Femur (tissue), 1 donor: Measurements from ENCODE around the gene EPHA3.

ENCODE experiments used
- DNase-seq: peaks from one replicate; pipeline ENCODE4 v3.0.0-alpha.2; 2017

The EPHA3 gene

GRCh38 chr3:89368846-89369245 is 261.4 kb downstream of the EPHA3 start:
- DNase-seq = no peak

DNA sequence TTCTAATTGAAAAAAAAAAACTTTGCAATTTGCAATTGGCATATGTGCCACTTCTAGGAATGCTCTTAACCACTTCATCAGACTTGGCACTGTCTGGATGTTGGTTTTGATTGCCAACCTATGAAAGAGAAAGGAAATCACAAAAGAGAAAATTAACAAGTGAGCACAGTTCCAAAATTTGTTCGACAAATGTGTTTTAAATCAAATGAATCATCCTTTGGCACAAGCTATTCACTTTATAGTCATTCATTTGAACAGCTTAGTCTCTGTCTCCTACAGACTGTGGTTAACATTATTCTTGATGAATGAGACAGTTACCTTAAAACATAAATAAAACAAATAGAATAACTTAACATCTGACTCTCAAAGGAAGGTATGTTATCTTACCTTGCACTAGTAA is 265.0 kb downstream of the EPHA3 start:
- DNase-seq = no peak

GRCh38 chr3:89373434-89373833 is 266.0 kb downstream of the EPHA3 start:
- no peak for DNase-seq

DNA sequence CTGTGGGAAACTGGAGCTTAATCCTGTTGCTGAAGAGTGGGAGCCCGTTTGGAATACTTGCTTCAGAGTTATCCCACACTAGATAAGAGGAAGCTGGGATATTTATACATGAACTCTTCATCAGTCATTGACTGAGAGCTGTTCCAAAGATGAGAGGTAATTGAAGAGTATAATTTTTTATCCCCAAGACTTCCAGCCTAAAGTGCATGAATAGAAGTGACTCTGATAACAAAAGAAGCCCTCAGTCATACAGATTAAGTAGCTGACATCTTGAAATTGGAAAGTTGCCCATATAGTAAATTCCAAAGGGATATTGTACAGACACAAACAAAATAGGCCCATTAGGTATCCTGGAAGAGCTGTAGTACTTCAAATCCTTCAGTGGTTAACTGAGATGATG is 268.0 kb downstream of the EPHA3 start:
- DNase-seq = no peak

GRCh38 chr3:89380016-89380415 is 272.6 kb downstream of the EPHA3 start:
- DNase-seq = no peak

DNA sequence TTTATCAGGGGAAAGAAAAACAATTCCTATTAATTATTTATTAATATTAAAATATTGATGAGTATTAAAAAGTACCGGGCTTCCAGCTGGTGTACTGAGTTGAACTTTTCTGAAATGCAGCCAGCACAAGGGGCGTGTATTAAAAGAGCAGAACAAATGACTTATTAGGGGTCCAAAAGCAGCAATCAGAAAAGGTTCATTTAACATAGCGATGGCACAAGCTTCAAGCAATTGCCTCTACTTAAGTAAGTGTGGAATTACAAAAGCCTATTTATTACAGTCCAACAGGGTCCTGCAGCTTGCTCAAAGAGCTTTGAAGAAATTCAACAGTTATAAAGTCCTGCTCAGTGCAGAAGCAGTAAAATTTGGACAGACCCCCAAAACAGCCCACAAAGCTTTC is 285.6 kb downstream of the EPHA3 start:
- no peak for DNase-seq

DNA sequence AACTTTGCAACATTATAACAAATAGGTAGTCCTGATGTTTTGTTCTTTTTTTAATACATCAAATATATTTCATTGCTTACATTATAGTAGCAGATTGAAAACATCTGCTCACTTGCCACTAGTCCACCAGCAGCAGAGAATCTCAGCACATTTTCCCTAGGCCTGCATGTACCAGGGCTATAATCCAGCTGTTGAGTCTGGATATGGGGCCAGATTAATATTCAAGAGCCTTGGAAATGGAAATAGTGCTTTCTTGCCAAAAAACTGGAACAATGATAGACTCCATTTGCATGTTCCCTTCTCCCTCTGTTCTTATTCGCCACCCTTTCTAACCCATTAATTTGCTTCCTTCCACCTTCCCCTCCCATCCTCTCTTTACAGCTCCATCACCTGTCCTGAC is 288.0 kb downstream of the EPHA3 start:
- no peak for DNase-seq

GRCh38 chr3:89395996-89396395 is 288.6 kb downstream of the EPHA3 start:
- DNase-seq = no peak

DNA sequence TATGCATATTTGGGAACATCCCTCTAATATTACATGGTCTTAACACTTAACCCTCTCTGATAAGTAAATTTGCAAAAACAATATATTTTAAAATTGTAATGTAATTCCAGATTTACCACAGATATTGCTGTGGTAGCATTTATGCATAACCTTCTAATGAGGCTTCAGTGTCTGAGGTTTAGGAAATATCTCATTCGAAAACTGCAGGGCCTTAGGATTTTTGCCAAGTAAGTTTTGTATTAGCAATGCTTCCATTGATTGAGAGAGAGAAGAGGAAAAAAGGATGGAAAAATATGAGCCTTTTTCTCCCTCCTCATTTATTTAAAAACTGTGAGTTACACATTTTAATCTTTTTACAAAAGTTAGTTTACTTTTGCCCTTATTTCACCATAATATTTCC is 294.6 kb downstream of the EPHA3 start:
- no peak for DNase-seq

GRCh38 chr3:89405176-89405575 is 297.8 kb downstream of the EPHA3 start:
- DNase-seq = no peak

- DNase-seq = no peak
These were observed 298.2 kb downstream of the EPHA3 start for GRCh38 chr3:89405593-89405992.

DNA sequence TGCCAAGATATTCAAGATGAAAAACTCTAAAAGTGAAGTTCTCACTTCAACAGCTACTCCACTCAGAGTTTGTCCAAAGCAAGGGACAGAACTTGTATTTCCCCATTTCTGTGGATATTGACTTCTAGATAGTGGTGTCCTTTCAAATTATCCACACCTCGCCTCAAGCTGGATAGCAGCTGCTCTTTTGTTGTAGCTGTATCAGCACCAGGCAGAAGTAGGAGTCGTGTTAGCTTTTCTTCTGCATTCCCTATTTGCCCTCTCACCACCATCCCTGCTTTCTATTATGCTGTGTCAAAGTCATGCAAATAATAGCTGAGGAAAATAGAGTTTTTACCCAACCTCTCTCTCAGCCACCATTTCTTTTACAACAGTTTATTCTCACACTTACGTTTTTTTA is 303.8 kb downstream of the EPHA3 start:
- DNase-seq = no peak

DNA sequence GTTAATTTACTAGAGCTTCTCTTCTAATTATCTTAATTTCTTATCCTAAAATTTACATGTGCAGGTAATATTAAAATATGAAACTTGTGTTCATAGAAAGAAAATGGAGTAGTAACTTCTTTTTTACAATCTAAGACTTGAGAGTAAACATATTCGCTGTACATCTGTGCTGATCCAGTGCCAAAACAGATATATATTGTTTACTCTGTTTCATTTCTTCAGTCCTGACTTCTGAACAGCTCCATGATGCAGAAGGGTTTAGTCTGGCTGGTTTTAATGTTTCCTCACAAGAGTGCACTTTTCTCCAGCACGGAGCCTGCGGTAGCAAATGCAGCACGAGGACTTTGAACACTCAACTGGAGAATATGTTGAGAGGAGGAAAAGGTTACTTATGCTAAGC is 306.8 kb downstream of the EPHA3 start:
- no peak for DNase-seq

- DNase-seq = peak; percentile 19
These were observed 312.3 kb downstream of the EPHA3 start for GRCh38 chr3:89419647-89420241.

DNA sequence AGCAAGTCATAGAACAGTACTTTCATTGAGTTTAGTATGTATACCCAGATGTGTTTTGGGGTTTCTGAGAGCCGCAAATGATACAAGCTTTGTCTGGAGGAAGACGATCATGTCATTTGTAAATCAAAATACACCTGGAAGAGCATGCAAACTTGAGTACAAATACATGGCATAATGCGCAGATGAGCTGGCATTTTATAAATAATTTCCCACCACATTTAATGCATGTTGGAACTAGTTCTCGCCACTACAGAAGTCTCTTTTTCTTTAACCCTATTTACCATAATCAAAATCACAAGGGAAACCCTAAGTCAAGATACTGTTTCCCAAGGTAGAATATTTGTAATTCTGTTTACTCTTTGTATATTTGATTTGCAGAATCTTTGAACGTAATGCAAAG is 318.6 kb downstream of the EPHA3 start:
- DNase-seq = no peak

DNA sequence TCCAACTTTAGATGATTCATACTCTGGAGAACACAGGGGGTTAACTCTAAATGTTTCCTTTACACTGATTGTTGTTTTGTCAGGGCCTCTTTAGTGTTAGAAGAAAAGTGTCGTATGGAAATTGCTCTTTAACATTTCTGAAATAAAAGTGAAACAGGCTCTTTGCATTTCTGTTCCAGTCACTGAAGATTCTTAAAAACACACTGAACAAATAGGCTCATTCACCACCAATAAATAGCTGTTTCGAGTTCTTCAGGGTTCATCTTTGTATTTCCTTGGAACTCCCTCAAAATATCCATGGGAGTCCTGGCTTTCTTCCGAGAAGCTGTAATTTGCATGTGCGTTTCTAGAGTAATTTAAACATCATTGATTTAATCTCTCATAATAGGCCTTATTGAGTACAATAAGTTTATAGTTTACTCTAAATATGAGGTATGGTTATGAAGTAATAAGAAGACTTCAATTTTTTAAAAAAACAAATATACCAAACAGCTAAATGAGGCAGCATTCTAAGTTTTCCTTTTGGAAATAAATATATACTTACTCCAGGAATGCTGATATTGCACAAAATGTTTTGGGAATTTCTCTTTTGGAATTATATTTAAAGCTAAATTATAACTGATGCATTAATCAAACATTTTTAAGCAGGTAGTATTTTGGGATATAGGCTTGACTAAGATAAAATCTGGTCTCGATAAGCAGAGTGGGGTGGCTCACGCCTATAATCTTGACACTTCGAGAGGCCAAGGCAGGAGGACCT is 327.4 kb downstream of the EPHA3 start:
- no peak for DNase-seq

DNA sequence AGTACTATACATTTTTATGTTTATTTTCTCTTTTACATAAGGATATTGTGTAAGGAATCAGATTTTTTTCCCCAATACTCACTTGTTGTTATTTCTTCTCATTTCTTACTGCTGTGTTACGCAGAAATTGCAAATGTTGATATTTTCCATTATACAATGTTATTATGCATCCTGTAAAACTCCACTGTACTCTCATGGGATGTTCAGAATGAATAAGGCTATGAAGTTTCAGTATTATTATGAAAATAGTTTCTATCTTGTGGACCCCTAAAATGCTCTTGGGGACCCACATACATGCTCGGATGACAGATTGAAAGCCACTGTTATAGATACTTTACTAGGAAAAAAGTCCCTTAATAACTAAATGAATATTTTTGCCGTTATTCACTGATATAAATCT is 329.4 kb downstream of the EPHA3 start:
- no peak for DNase-seq

DNA sequence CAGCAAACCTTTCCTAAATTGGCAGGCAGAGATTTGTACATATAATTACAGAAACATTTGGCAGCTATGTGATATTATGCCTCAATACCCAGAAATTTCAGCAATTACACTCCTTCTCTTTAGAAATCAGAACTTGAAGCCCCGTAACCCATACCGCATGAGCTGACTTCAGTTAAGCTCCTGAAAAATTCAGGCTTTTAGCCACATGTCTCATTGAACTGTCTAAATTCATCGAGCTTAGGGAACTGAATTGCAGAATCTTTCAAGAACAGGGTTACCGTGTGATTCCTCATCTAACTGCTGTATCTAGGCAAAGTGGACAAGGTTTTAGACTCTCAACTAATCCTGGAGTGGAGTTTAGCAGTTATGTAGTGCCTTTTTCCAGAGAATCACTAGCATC is 333.0 kb downstream of the EPHA3 start:
- DNase-seq = no peak

DNA sequence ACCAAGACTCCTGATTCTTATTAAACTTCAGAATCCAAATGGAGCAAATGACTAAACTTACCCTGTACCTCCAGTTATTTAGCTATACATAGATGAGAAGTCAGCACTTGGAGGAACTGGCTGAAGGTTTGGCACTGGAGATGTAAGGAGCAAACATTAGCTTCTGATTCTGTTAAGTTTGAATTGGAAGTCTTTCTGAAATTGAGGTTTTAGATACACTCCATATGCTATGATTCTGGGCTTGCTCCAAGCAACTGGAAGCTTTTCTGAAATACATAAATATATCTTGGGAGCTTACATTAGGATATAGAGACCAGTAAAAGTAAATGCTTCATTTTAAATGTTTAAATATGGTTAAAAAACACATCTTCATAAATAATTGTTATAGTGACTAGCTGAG is 333.7 kb downstream of the EPHA3 start:
- DNase-seq = no peak

DNA sequence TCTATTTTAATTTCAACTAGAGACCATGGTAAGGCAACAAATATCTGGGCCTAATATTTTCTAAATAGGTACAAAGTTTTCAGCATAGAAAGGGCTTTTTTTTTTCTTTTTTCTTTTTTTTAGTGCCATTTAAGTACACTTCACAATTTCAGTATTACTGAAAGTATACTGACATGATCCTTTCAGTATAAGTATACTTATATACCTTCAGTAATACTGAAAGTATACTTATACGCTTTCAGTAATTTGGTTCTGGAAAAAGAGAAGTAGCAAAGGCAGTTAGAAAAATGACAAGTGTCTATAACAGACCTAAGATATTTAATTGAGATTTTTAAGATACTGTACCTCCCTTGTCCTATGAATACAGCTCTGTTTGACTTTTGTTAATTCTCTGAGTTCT is 339.2 kb downstream of the EPHA3 start:
- no peak for DNase-seq

- no peak for DNase-seq
These were observed 339.8 kb downstream of the EPHA3 start for GRCh38 chr3:89447243-89447642.

- DNase-seq = no peak
These were observed 341.7 kb downstream of the EPHA3 start for GRCh38 chr3:89449086-89449485.

DNA sequence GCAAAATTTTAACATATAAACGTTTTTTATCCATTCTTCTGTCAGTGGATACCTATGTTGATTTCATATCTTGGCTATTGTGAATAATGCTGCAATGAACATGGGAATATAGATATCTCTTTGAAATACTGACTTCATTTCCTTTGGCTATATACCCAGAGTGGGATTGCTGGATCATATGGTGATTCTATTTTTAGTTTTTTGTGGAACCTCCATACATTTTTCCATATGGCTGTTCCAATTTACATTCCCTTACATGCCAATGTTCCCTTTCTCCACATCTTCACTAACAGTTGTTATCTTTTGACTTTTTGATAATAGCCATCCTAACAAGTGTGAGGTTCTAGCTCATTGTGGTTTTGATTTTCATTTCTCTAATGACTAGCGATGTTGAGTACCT is 344.6 kb downstream of the EPHA3 start:
- no peak for DNase-seq

- no peak for DNase-seq
These were observed 347.8 kb downstream of the EPHA3 start for GRCh38 chr3:89455240-89455639.

DNA sequence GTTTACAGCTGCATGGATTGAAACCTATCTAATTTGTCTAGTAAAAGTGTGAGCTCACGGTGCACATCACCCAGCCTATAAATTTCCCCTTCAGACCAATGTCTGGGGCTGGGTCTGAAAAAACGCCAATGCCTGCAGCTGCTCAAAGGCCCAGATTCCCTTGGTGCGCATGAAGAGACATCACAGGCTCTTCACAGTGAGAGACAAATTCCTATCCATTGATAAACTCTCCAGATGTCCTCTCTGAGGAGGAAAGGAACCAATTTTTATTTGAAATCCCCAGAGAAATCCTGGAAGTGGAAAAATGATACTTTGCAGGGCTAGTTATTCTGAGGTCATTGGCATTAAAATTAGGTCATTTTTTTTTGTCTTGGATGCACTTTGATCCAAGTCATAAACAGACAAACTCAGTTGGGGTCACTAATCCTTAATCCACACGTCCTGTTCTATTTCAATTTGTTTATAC is 360.5 kb downstream of the EPHA3 start:
- peak; percentile 80 for DNase-seq
